K562 (cell line): ENCODE results near the gene HTR5A. TPM values are rescaled to one million over a fixed set of nuclear protein-coding genes. Genes with fewer than 3 reads are reported as not detected.

Source experiments
- ATAC-seq: fragments of 200-7000 bp; cut with Tn5 transposase; 3 replicates; pipeline ENCODE4 v1.9.1; 2020; ENCODE audit warnings: moderate library complexity
- BruUV-seq: library from RNA; stranded (reverse); fragments of 400-500 nt; replicated peaks from 2 replicates; lab custom pipeline; 2021; lab: Mats Ljungman, UMichigan
- CTCF ChIA-PET: fragments of 300-600 bp; formaldehyde crosslinking; extraction: SDS; loops from one replicate; lab custom pipeline; 2021; ENCODE audit warnings: low intra/inter-chr PET ratio; lab: Yijun Ruan, JAX
- POLR2A ChIA-PET: fragments of 300-600, 350-650 bp; sonication (Branson Sonifier 250); formaldehyde crosslinking; extraction: SDS; loops from one replicate; lab custom pipeline; 2021; ENCODE audit warnings: antibody characterized with exemption, inconsistent platforms; lab: Yijun Ruan, JAX
- DNase-seq, 4 experiments: peaks; one replicate each; pipeline versions ENCODE4 v3.0.0 to v3.0.0-alpha.2; 2011 to 2018; ENCODE audit warnings: low spot score in 3 of 4, mixed read lengths in 3 of 4; ENCODE audit errors: extremely low read depth in 1 of 4
- FAIRE-seq: peaks from 2 replicates; lab custom pipeline; 2011; peaks lifted over from hg19 to GRCh38; lab: Jason Lieb, UNC
- H2AFZ ChIP-seq: 2 replicates; pipeline ENCODE4 v1.6.0; 2011; ENCODE audit warnings: low read depth, low read length, control low read depth, inconsistent platforms
- H3K27ac ChIP-seq: fragments of 200-600 bp; 3 replicates; pipeline ENCODE4 v1.8.0; 2011; ENCODE audit warnings: low read depth, mild to moderate bottlenecking, control low read depth, inconsistent platforms, low read length, moderate library complexity, mixed read lengths; ENCODE audit errors: extremely low read depth
- H3K27me3 ChIP-seq, 2 experiments: fragments of 300-600 bp in 1 of 2; 2 replicates in 1 of 2; 3 replicates in 1 of 2; pipeline versions ENCODE4 v1.6.0 to v1.8.0; 2011; ENCODE audit warnings: inconsistent platforms in 2 of 2, low read length in 2 of 2, mild to moderate bottlenecking in 1 of 2, mixed read lengths in 1 of 2, moderate library complexity in 1 of 2; ENCODE audit not compliant: control insufficient read depth in 2 of 2, insufficient read depth in 2 of 2
- H3K36me3 ChIP-seq: fragments of 300-600 bp; 3 replicates; pipeline ENCODE4 v1.8.0; 2011; ENCODE audit warnings: mild to moderate bottlenecking, low read length, inconsistent platforms; ENCODE audit not compliant: control insufficient read depth, insufficient read depth
- H3K4me1 ChIP-seq, 2 experiments: fragments of 200-600 bp in 1 of 2; replicated peaks in 1 of 2; 2 replicates in 1 of 2; 3 replicates in 1 of 2; pipeline versions ENCODE4 v1.5.1 to v1.8.0; 2011; ENCODE audit warnings: inconsistent platforms in 2 of 2, low read length in 2 of 2, mild to moderate bottlenecking in 1 of 2, mixed read lengths in 1 of 2, moderate library complexity in 1 of 2; ENCODE audit not compliant: control insufficient read depth in 2 of 2, insufficient read depth in 2 of 2
- H3K4me2 ChIP-seq: 2 replicates; pipeline ENCODE4 v1.6.1; 2011; ENCODE audit warnings: low read length, control low read depth, inconsistent platforms, mixed read lengths; ENCODE audit not compliant: insufficient read depth
- H3K4me3 ChIP-seq: fragments of 200-600 bp; sonication (generic), shearing (Covaris generic); 2 replicates; pipeline ENCODE4 v1.5.1; 2016; ENCODE audit warnings: control low read depth, inconsistent platforms
- H3K79me2 ChIP-seq: fragments of 200-600 bp; 3 replicates; pipeline ENCODE4 v1.8.0; 2011; ENCODE audit warnings: low read length, inconsistent platforms; ENCODE audit not compliant: control insufficient read depth, insufficient read depth
- H3K9ac ChIP-seq, 2 experiments: 2 replicates each; pipeline versions ENCODE4 v1.6.0 to v1.6.1; 2011; ENCODE audit warnings: low read depth in 2 of 2, low read length in 2 of 2, control low read depth in 1 of 2, inconsistent platforms in 1 of 2, mild to moderate bottlenecking in 1 of 2, mixed read lengths in 1 of 2; ENCODE audit not compliant: insufficient read depth in 1 of 2
- H3K9me1 ChIP-seq: one replicate; pipeline ENCODE4 v1.6.0; 2011; ENCODE audit warnings: inconsistent platforms, mild to moderate bottlenecking, low read length, moderate library complexity; ENCODE audit not compliant: control insufficient read depth, insufficient read depth
- H3K9me3 ChIP-seq: replicated peaks from 2 replicates; pipeline ENCODE4 v1.5.1; 2011; ENCODE audit warnings: low read depth, low read length, inconsistent platforms; ENCODE audit not compliant: control insufficient read depth, insufficient read depth
- H4K20me1 ChIP-seq: replicated peaks from 2 replicates; pipeline ENCODE4 v1.6.1; 2011; ENCODE audit warnings: low read length, inconsistent platforms, mixed read lengths; ENCODE audit not compliant: control insufficient read depth, insufficient read depth
- CBX2 ChIP-seq: fragments of 200-600 bp; sonication (generic); IDR thresholded peaks from one replicate; pipeline ENCODE4 v1.6.1; 2012; ENCODE audit warnings: mild to moderate bottlenecking, low read length, inconsistent platforms; ENCODE audit not compliant: insufficient read depth, poor library complexity, severe bottlenecking
- HNRNPL ChIP-seq: fragments of 200-400 bp; formaldehyde crosslinking; IDR thresholded peaks from 2 replicates; pipeline ENCODE4 v1.6.1; 2017; ENCODE audit warnings: low read depth, mild to moderate bottlenecking, low read length
- NR2C2 ChIP-seq, 2 experiments: fragments of 200-800 bp in 1 of 2; sonication (Bioruptor generic) in 1 of 2; sonication (generic) in 1 of 2; formaldehyde crosslinking in 1 of 2; IDR thresholded peaks; 2 replicates each; pipeline versions ENCODE4 v1.6.1 to v1.8.0; 2016 to 2022; ENCODE audit warnings: mild to moderate bottlenecking in 1 of 2, missing compliant biosample characterization in 1 of 2, missing genetic modification characterization in 1 of 2, missing genetic modification reagents in 1 of 2
- RCOR1 ChIP-seq, 2 experiments: IDR thresholded peaks; 2 replicates each; pipeline ENCODE4 v1.6.1; 2012; ENCODE audit warnings: low read depth in 2 of 2, low read length in 2 of 2, borderline replicate concordance in 1 of 2, improper control_type of control experiment in 1 of 2
- XRCC4 ChIP-seq: IDR thresholded peaks from one replicate; pipeline ENCODE4 v1.6.1; 2011; ENCODE audit not compliant: insufficient read depth, insufficient read length; ENCODE audit errors: extremely low read depth
- ZNF586 ChIP-seq: fragments of 450-650 bp; formaldehyde crosslinking; conservative IDR thresholded peaks from 2 replicates; pipeline ENCODE4 v1.4.0; 2020; ENCODE audit warnings: mild to moderate bottlenecking, moderate library complexity
- ZNF717 ChIP-seq: fragments of 250-450 bp; sonication (Bioruptor Pico); IDR thresholded peaks from 2 replicates; pipeline ENCODE4 v1.5.0; 2021
- WGBS: fragments of 100-300 bp; shearing (Covaris generic); methylation state at CpG from one replicate; pipeline ENCODE4 v1.1.6; 2016; ENCODE audit warnings: low coverage, mixed read lengths; ENCODE audit not compliant: insufficient coverage; ENCODE audit errors: missing lambda C conversion rate; 5-methylcytosine and 5-hydroxymethylcytosine counted together
- in situ Hi-C: fragments of 300-500 bp; cut with MboI; formaldehyde crosslinking; loops from 4 replicates; pipeline ENCODE4 v1.15.0; 2018; ENCODE audit warnings: inconsistent platforms, mixed read lengths
- intact Hi-C: fragments of 100-400 bp; cut with micrococcal nuclease; formaldehyde crosslinking; loops from 2 replicates; pipeline ENCODE4 v1.14.2; 2022
- polyA plus RNA-seq, 8 experiments: library from polyadenylated mRNA; depleted of rRNA in 4 of 8; stranded (reverse) in 5 of 8; unstranded in 3 of 8; fragments of >200 nt; fragmentation: Nextera tagmentation in 2 of 8; fragmentation: Illumina TruSeq in 1 of 8; extraction: Ambion mirVana in 2 of 8; extraction: Trizol in 1 of 8; gene quantifications; 2 replicates each; pipeline versions ENCODE4 v1.2.1 to v1.2.3, GENCODE V29; 2011 to 2014; ENCODE audit warnings: inconsistent platforms in 1 of 8, missing spikeins in 1 of 8
- total RNA-seq, 7 experiments: library from RNA; depleted of rRNA in 6 of 7; stranded (reverse); fragments of >200 nt in 6 of 7; fragmentation: Illumina TruSeq in 2 of 7; extraction: Trizol in 2 of 7; gene quantifications; 2 replicates each; pipeline versions ENCODE4 v1.2.1 to v1.2.3, GENCODE V29; 2011 to 2021; ENCODE audit warnings: low replicate concordance in 1 of 7

Gene HTR5A
- total and polyA plus RNA-seq, 9 of the 15 experiments (the other 6 are each of a cell fraction or from before 2014, with no cell fraction given), result 0.06 TPM; not detected in 8

- 21% methylated on average over 37 of the region's 43 CpGs for WGBS
Observed at GRCh38 chr7:155071121-155071651, 1.1 kb downstream of the HTR5A start.

GRCh38 chr7:155071916-155072571 is 1.9 kb downstream of the HTR5A start:
- Histone ChIP-seq H3K27ac (no peak overlapping the region), H3K27me3 (peaks cover 11 to 15% of the 10 kb centered on the region in 2 experiments; a peak in 4 of 5 replicates), H3K4me2 (no peak overlapping the region), H3K4me1 (peaks cover 0 to 12% of the 10 kb centered on the region in 2 experiments; a peak in 2 of 5 replicates), H4K20me1 (no peaks in the 10 kb centered on the region), H3K9ac (no peak overlapping the region), H3K9me1 (no peaks in the 10 kb centered on the region), H3K4me3 (no peak overlapping the region), H3K9me3 (no peaks in the 10 kb centered on the region), H3K36me3 (no peaks in the 10 kb centered on the region), H3K79me2 (no peaks in the 10 kb centered on the region), H2AFZ (no peak overlapping the region)
- ChIA-PET CTCF (no interaction called here), POLR2A (no interaction called here)
- intact Hi-C loops (no loop called here), in situ Hi-C loops (no loop called here)
- BruUV-seq, result no TSS peak
- ATAC-seq (no peak), DNase-seq (no peak), FAIRE-seq (no peak)
- WGBS, result 0% methylated on average over 8 of the region's 8 CpGs
- no peak for TF ChIP-seq NR2C2 (CRISPR knock-in tag; IDR thresholded peaks at IDR 0.05)
- TF ChIP-seq NR2C2 (tag; IDR thresholded peaks at IDR 0.05), result no peak
- TF ChIP-seq XRCC4, result no peak
- TF ChIP-seq ZNF717 (CRISPR knock-in tag), result no peak
- TF ChIP-seq CBX2, result no peak

More at GRCh38 chr7:155071121-155071651, 1.1 kb downstream of the HTR5A start:
- ATAC-seq, result no peak
- Histone ChIP-seq H3K27ac (no peak overlapping the region), H3K79me2 (no peaks in the 10 kb centered on the region), H3K36me3 (no peaks in the 10 kb centered on the region), H3K27me3 (peaks cover 11 to 19% of the 10 kb centered on the region in 2 experiments; a peak in 4 of 5 replicates), H2AFZ (no peak overlapping the region), H4K20me1 (no peaks in the 10 kb centered on the region), H3K9me3 (no peaks in the 10 kb centered on the region), H3K4me3 (no peak overlapping the region), H3K4me1 (peaks cover 0 to 12% of the 10 kb centered on the region in 2 experiments; a peak in 2 of 5 replicates), H3K4me2 (no peak overlapping the region), H3K9me1 (no peaks in the 10 kb centered on the region), H3K9ac (no peak overlapping the region)
- TF ChIP-seq HNRNPL (no peak), RCOR1 (IDR thresholded peaks at IDR 0.05; ENCODE audit: borderline replicate concordance in 1 of 2, low read depth in 2 of 2, low read length in 2 of 2) (no peak), ZNF586 (CRISPR knock-in tag) (no peak)
- intact Hi-C loops, result no loop called here
- ChIA-PET POLR2A (no interaction called here), CTCF (interaction anchor here (0.7 kb wide), 1 partner anchor 326 kb away, joined by 3 read pairs; no protein-coding TSS in a partner anchor)
- in situ Hi-C loops, result no loop called here
- no peak for FAIRE-seq
- no peak for DNase-seq
- BruUV-seq, result no TSS peak
